ENCODE data around the gene EPM2A.

DNA sequence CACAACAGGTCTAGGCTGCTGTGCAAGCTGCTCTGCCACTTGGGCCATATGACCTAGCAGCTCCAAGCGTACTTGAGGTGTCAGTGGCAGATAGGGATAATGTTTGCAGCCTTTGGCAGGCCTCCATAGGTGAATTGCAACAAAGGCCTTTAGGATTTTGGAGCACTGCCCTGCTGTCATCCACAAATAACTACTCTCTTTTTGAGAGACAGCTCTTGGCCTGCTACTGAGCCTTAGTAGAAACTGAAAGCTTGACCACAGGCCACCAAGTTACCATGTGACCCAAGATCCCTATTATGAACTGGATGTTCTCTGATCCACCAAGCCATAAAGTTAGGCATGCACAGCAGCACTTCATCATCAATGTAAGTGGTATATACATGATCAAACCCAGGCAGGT lies 49.4 kb upstream of the EPM2A start:
- TF ChIP-seq, protein P1, sequence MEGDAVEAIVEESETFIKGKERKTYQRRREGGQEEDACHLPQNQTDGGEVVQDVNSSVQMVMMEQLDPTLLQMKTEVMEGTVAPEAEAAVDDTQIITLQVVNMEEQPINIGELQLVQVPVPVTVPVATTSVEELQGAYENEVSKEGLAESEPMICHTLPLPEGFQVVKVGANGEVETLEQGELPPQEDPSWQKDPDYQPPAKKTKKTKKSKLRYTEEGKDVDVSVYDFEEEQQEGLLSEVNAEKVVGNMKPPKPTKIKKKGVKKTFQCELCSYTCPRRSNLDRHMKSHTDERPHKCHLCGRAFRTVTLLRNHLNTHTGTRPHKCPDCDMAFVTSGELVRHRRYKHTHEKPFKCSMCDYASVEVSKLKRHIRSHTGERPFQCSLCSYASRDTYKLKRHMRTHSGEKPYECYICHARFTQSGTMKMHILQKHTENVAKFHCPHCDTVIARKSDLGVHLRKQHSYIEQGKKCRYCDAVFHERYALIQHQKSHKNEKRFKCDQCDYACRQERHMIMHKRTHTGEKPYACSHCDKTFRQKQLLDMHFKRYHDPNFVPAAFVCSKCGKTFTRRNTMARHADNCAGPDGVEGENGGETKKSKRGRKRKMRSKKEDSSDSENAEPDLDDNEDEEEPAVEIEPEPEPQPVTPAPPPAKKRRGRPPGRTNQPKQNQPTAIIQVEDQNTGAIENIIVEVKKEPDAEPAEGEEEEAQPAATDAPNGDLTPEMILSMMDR (optimal IDR thresholded peaks at IDR 0.05 in 1 of 3, IDR thresholded peaks at IDR 0.05 in 1 of 3, conservative IDR thresholded peaks at IDR 0.05 in 1 of 3; ENCODE audit: extremely low read depth in 1 of 3, insufficient read depth in 2 of 3, low read length in 3 of 3) = no peak
- TF ChIP-seq EZH2 (IDR thresholded peaks at IDR 0.05; ENCODE audit: low read length) = no peak

All from keratinocyte (primary cell).